IMR-90 (cell line): Measurements from ENCODE around the gene DIAPH2.

Source experiments
- BHLHE40 ChIP-seq: fragments of 150-350 bp; IDR thresholded peaks from 2 replicates; pipeline ENCODE4 v1.6.1; 2016; ENCODE audit warnings: mild to moderate bottlenecking, low read depth, low read length
- CEBPB ChIP-seq: IDR thresholded peaks from 2 replicates; pipeline ENCODE4 v1.6.1; 2012; ENCODE audit warnings: low read depth, low read length, improper control_type of control experiment
- FOS ChIP-seq: fragments of 150-350 bp; IDR thresholded peaks from 2 replicates; pipeline ENCODE4 v1.6.1; 2016; ENCODE audit warnings: low read depth, low read length
- MAFK ChIP-seq: IDR thresholded peaks from 2 replicates; pipeline ENCODE4 v1.6.1; 2012; ENCODE audit warnings: low read depth, low read length, improper control_type of control experiment
- MAZ ChIP-seq: IDR thresholded peaks from 2 replicates; pipeline ENCODE4 v1.6.1; 2012; ENCODE audit warnings: low read depth, mild to moderate bottlenecking, low read length, improper control_type of control experiment, moderate library complexity, borderline replicate concordance
- MXI1 ChIP-seq: IDR thresholded peaks from 2 replicates; pipeline ENCODE4 v1.6.1; 2012; ENCODE audit warnings: low read depth, mild to moderate bottlenecking, low read length, moderate library complexity, borderline replicate concordance
- POLR2A ChIP-seq: IDR thresholded peaks from 2 replicates; pipeline ENCODE4 v1.6.1; 2012; ENCODE audit warnings: mild to moderate bottlenecking, low read depth, low read length
- RAD21 ChIP-seq: IDR thresholded peaks from 2 replicates; pipeline ENCODE4 v1.6.1; 2012; ENCODE audit warnings: low read length, improper control_type of control experiment
- RCOR1 ChIP-seq: IDR thresholded peaks from 2 replicates; pipeline ENCODE4 v1.6.1; 2012; ENCODE audit warnings: mild to moderate bottlenecking, low read length, improper control_type of control experiment; ENCODE audit not compliant: insufficient replicate concordance
- RFX5 ChIP-seq: IDR thresholded peaks from 2 replicates; pipeline ENCODE4 v1.8.0; 2012; ENCODE audit warnings: low read depth, mild to moderate bottlenecking, low read length, moderate library complexity
- SMC3 ChIP-seq: fragments of 150-350 bp; IDR thresholded peaks from 2 replicates; pipeline ENCODE4 v1.6.1; 2016; ENCODE audit warnings: low read depth, mild to moderate bottlenecking, antibody characterized with exemption, low read length, moderate library complexity
- TF ChIP-seq, protein P1 (sequence below): conservative IDR thresholded peaks from 2 replicates; pipeline ENCODE4 v1.5.1; 2012; ENCODE audit warnings: mild to moderate bottlenecking, low read depth, low read length, improper control_type of control experiment
- TF ChIP-seq, protein P2 (sequence below): fragments of 150-350 bp; IDR thresholded peaks from 2 replicates; pipeline ENCODE4 v1.6.1; 2016; ENCODE audit warnings: low read depth, mild to moderate bottlenecking, low read length, moderate library complexity, borderline replicate concordance
- TF ChIP-seq, protein P3 (sequence below): fragments of 150-350 bp; IDR thresholded peaks from 2 replicates; pipeline ENCODE4 v1.6.1; 2017; ENCODE audit warnings: mild to moderate bottlenecking, antibody characterized with exemption, low read length, low read depth

DNA sequence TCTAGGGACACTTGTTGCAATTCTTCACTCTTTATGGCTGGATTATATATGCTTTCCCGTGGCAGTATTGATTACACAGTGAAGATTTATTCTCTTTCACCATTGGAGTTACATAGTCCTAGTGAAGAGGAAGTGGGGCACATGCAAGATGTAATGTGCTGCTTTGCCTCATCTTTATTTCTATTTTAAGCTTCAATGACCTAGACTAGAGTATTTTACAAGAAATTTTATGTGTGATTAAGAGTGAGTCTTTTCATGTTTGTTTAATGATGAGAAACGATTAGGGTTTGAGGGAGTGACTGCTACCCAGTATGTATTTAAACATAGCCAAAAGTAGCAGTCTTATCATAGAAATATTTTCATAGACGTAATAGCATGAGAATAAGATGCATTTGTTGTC lies 30.8 kb downstream of the DIAPH2 start:
- TF ChIP-seq RFX5 (no peak), RAD21 (no peak), MXI1 (no peak), POLR2A (no peak), RCOR1 (no peak), FOS (no peak), SMC3 (no peak), MAFK (no peak), CEBPB (0 out of 2 replicates have a peak, but pooled peaks have one; percentile 13), MAZ (no peak), BHLHE40 (no peak; the same call in 1 of the 2 replicates)
- TF ChIP-seq, protein P1, sequence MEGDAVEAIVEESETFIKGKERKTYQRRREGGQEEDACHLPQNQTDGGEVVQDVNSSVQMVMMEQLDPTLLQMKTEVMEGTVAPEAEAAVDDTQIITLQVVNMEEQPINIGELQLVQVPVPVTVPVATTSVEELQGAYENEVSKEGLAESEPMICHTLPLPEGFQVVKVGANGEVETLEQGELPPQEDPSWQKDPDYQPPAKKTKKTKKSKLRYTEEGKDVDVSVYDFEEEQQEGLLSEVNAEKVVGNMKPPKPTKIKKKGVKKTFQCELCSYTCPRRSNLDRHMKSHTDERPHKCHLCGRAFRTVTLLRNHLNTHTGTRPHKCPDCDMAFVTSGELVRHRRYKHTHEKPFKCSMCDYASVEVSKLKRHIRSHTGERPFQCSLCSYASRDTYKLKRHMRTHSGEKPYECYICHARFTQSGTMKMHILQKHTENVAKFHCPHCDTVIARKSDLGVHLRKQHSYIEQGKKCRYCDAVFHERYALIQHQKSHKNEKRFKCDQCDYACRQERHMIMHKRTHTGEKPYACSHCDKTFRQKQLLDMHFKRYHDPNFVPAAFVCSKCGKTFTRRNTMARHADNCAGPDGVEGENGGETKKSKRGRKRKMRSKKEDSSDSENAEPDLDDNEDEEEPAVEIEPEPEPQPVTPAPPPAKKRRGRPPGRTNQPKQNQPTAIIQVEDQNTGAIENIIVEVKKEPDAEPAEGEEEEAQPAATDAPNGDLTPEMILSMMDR, result no peak
- TF ChIP-seq, protein P2, sequence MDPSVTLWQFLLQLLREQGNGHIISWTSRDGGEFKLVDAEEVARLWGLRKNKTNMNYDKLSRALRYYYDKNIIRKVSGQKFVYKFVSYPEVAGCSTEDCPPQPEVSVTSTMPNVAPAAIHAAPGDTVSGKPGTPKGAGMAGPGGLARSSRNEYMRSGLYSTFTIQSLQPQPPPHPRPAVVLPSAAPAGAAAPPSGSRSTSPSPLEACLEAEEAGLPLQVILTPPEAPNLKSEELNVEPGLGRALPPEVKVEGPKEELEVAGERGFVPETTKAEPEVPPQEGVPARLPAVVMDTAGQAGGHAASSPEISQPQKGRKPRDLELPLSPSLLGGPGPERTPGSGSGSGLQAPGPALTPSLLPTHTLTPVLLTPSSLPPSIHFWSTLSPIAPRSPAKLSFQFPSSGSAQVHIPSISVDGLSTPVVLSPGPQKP, result no peak
- TF ChIP-seq, protein P3, sequence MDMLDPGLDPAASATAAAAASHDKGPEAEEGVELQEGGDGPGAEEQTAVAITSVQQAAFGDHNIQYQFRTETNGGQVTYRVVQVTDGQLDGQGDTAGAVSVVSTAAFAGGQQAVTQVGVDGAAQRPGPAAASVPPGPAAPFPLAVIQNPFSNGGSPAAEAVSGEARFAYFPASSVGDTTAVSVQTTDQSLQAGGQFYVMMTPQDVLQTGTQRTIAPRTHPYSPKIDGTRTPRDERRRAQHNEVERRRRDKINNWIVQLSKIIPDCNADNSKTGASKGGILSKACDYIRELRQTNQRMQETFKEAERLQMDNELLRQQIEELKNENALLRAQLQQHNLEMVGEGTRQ, result no peak
